HG03342 (cell line): ENCODE data around the gene CHD9.
"Not testable (repeated sequence)": the region's sequence is repeated elsewhere in the genome, so short reads cannot be mapped to it uniquely, and the experiment has no call there.

Experiments used
- ATAC-seq: cut with Tn5 transposase; IDR thresholded peaks from one replicate; pipeline ENCODE4 v1.9.1; 2021; ENCODE audit warnings: mild to moderate bottlenecking, moderate library complexity; ENCODE audit not compliant: unreplicated experiment

CHD9 gene

GRCh38 chr16:53249331-53249730 lies 194.5 kb downstream of the CHD9 start:
- no peak for ATAC-seq

GRCh38 chr16:53257001-53257400 lies 202.2 kb downstream of the CHD9 start:
- no peak for ATAC-seq

GRCh38 chr16:53258809-53259208 lies 204.0 kb downstream of the CHD9 start:
- no peak for ATAC-seq

- ATAC-seq: no peak
These were observed 206.5 kb downstream of the CHD9 start for GRCh38 chr16:53261276-53261675.

GRCh38 chr16:53262645-53263044 lies 207.9 kb downstream of the CHD9 start:
- ATAC-seq: no peak

- ATAC-seq: no peak
These were observed 211.4 kb downstream of the CHD9 start for GRCh38 chr16:53266156-53266555.

GRCh38 chr16:53278498-53278897 lies 223.7 kb downstream of the CHD9 start:
- not testable (repeated sequence) for ATAC-seq

GRCh38 chr16:53281280-53281679 lies 226.5 kb downstream of the CHD9 start:
- no peak for ATAC-seq

GRCh38 chr16:53281859-53282258 lies 227.1 kb downstream of the CHD9 start:
- no peak for ATAC-seq

- ATAC-seq: no peak
These were observed 227.5 kb downstream of the CHD9 start for GRCh38 chr16:53282328-53282727.

GRCh38 chr16:53282975-53283946 lies 228.5 kb downstream of the CHD9 start:
- no peak for ATAC-seq

GRCh38 chr16:53285236-53285635 lies 230.4 kb downstream of the CHD9 start:
- ATAC-seq: no peak

GRCh38 chr16:53290520-53290919 lies 235.7 kb downstream of the CHD9 start:
- ATAC-seq: no peak

- ATAC-seq: no peak
These were observed 237.1 kb downstream of the CHD9 start for GRCh38 chr16:53291757-53292392.

- ATAC-seq: no peak
These were observed 242.7 kb downstream of the CHD9 start for GRCh38 chr16:53297477-53297876.

GRCh38 chr16:53304334-53304733 lies 249.5 kb downstream of the CHD9 start:
- no peak for ATAC-seq

- no peak for ATAC-seq
These were observed 251.0 kb downstream of the CHD9 start for GRCh38 chr16:53305743-53306142.

- no peak for ATAC-seq
These were observed 254.7 kb downstream of the CHD9 start for GRCh38 chr16:53309457-53309856.

GRCh38 chr16:53320992-53321391 lies 266.2 kb downstream of the CHD9 start:
- no peak for ATAC-seq

GRCh38 chr16:53323924-53324323 lies 269.1 kb downstream of the CHD9 start:
- ATAC-seq: no peak

- ATAC-seq: not testable (repeated sequence)
These were observed 276.2 kb downstream of the CHD9 start for GRCh38 chr16:53330991-53331390.

GRCh38 chr16:53334581-53334980 lies 279.8 kb downstream of the CHD9 start:
- no peak for ATAC-seq
